Measurements from ENCODE around the gene COL9A3. TPM values are rescaled to one million over a fixed set of nuclear protein-coding genes. Genes with fewer than 3 reads are reported as not detected.

COL9A3 gene
- polyA plus RNA-seq, 3 donors = 13.9 to 30.0 (median 22.4) TPM

- DNase-seq = no peak
Measured at GRCh38 chr20:62878244-62879038, 61.6 kb downstream of the COL9A3 start.

GRCh38 chr20:62879275-62880146 lies 62.7 kb downstream of the COL9A3 start:
- DNase-seq = no peak

GRCh38 chr20:62880147-62880934 lies 63.5 kb downstream of the COL9A3 start:
- no peak for DNase-seq

- DNase-seq = no peak
Measured at GRCh38 chr20:62880935-62881661, 64.2 kb downstream of the COL9A3 start.

GRCh38 chr20:62881662-62882395 lies 65.0 kb downstream of the COL9A3 start:
- no peak for DNase-seq

GRCh38 chr20:62882426-62882825 lies 65.6 kb downstream of the COL9A3 start:
- no peak for DNase-seq

GRCh38 chr20:62884556-62884955 lies 67.7 kb downstream of the COL9A3 start:
- no peak for DNase-seq

GRCh38 chr20:62885046-62885895 lies 68.4 kb downstream of the COL9A3 start:
- no peak for DNase-seq

- DNase-seq = no peak
Measured at GRCh38 chr20:62885896-62886708, 69.3 kb downstream of the COL9A3 start.

GRCh38 chr20:62886709-62887058 lies 69.8 kb downstream of the COL9A3 start:
- no peak for DNase-seq

- DNase-seq = no peak
Measured at GRCh38 chr20:62887152-62887859, 70.5 kb downstream of the COL9A3 start.

GRCh38 chr20:62887860-62888239 lies 71.0 kb downstream of the COL9A3 start:
- DNase-seq = no peak

GRCh38 chr20:62888406-62888805 lies 71.6 kb downstream of the COL9A3 start:
- DNase-seq = no peak

- no peak for DNase-seq
Measured at GRCh38 chr20:62888910-62889309, 72.1 kb downstream of the COL9A3 start.

GRCh38 chr20:62889411-62889810 lies 72.6 kb downstream of the COL9A3 start:
- DNase-seq = no peak

GRCh38 chr20:62889871-62890270 lies 73.0 kb downstream of the COL9A3 start:
- DNase-seq = no peak

GRCh38 chr20:62890444-62890843 lies 73.6 kb downstream of the COL9A3 start:
- no peak for DNase-seq

All from renal pelvis (tissue), 4 donors.